Keratinocyte (primary cell): ENCODE measurements around the gene MSMP. TPM values are rescaled to one million over a fixed set of nuclear protein-coding genes. Genes with fewer than 3 reads are reported as not detected.

Experiments used
- DNase-seq: peaks from one replicate; pipeline ENCODE4 v3.0.0-alpha.2; 2011; ENCODE audit warnings: low read depth, missing footprints, low spot score
- FAIRE-seq: peaks from 2 replicates; lab custom pipeline; 2011; peaks lifted over from hg19 to GRCh38; lab: Jason Lieb, UNC
- H2AFZ ChIP-seq: 2 replicates; pipeline ENCODE4 v1.6.0; 2012; ENCODE audit warnings: low read length, control low read depth, inconsistent platforms; ENCODE audit not compliant: control insufficient read depth
- H3K27ac ChIP-seq: 2 replicates; pipeline ENCODE4 v1.5.1; 2011; ENCODE audit warnings: low read length; ENCODE audit not compliant: control insufficient read depth, insufficient read depth
- H3K27me3 ChIP-seq: 3 replicates; pipeline ENCODE4 v1.6.0; 2011; ENCODE audit warnings: low read length; ENCODE audit not compliant: control insufficient read depth, insufficient read depth; ENCODE audit errors: extremely low read depth
- H3K36me3 ChIP-seq, 2 experiments: 2 replicates in 1 of 2; 3 replicates in 1 of 2; pipeline ENCODE4 v1.5.1; 2011; ENCODE audit warnings: low read length in 2 of 2, mild to moderate bottlenecking in 1 of 2; ENCODE audit not compliant: control insufficient read depth in 2 of 2, insufficient read depth in 2 of 2; ENCODE audit errors: extremely low read depth in 1 of 2
- H3K4me1 ChIP-seq: 3 replicates; pipeline ENCODE4 v1.5.1; 2011; ENCODE audit warnings: low read length; ENCODE audit not compliant: control insufficient read depth, insufficient read depth; ENCODE audit errors: extremely low read depth
- H3K4me2 ChIP-seq: 3 replicates; pipeline ENCODE4 v1.6.0; 2011; ENCODE audit warnings: low read depth, low read length; ENCODE audit not compliant: control insufficient read depth, insufficient read depth; ENCODE audit errors: extremely low read depth
- H3K4me3 ChIP-seq, 3 experiments: fragments of 200-600 bp in 1 of 3; sonication (generic) in 1 of 3; 2 replicates in 2 of 3; 3 replicates in 1 of 3; pipeline ENCODE4 v1.5.1; 2011 to 2016; ENCODE audit warnings: low read length in 3 of 3, mild to moderate bottlenecking in 3 of 3, control low read depth in 2 of 3, inconsistent platforms in 1 of 3, low read depth in 1 of 3, mixed read lengths in 1 of 3, mixed run types in 1 of 3, moderate library complexity in 1 of 3; ENCODE audit not compliant: control insufficient read depth in 2 of 3, insufficient read depth in 2 of 3; ENCODE audit errors: extremely low read depth in 1 of 3
- H3K79me2 ChIP-seq: 2 replicates; pipeline ENCODE4 v1.6.0; 2012; ENCODE audit warnings: low read length; ENCODE audit not compliant: control insufficient read depth, insufficient read depth
- H3K9ac ChIP-seq: 3 replicates; pipeline ENCODE4 v1.6.0; 2011; ENCODE audit warnings: low read length; ENCODE audit not compliant: control insufficient read depth, insufficient read depth; ENCODE audit errors: extremely low read depth
- H3K9me1 ChIP-seq: 3 replicates; pipeline ENCODE4 v1.6.0; 2011; ENCODE audit warnings: low read length; ENCODE audit not compliant: control insufficient read depth, insufficient read depth; ENCODE audit errors: extremely low read depth
- H3K9me3 ChIP-seq: 2 replicates; pipeline ENCODE4 v1.5.1; 2012; ENCODE audit warnings: low read depth, low read length; ENCODE audit not compliant: control insufficient read depth
- H4K20me1 ChIP-seq: 3 replicates; pipeline ENCODE4 v1.6.0; 2011; ENCODE audit warnings: low read length; ENCODE audit not compliant: control insufficient read depth, insufficient read depth; ENCODE audit errors: extremely low read depth
- EZH2 ChIP-seq: IDR thresholded peaks from one replicate; pipeline ENCODE4 v1.6.1; 2012; ENCODE audit warnings: inconsistent platforms, mild to moderate bottlenecking, low read length, moderate library complexity
- dilution Hi-C: fragments of 300-500 bp; cut with MboI; formaldehyde crosslinking; loops from one replicate; pipeline ENCODE4 v1.7.0; 2020; ENCODE audit warnings: low sequenced_read_pairs; ENCODE audit not compliant: extremely low pct_ligation_motif_present
- polyA plus RNA-seq, 5 experiments: library from polyadenylated mRNA; depleted of rRNA in 3 of 5; stranded (reverse) in 3 of 5; stranded (forward) in 1 of 5; unstranded in 1 of 5; fragments of >200 nt; gene quantifications; 1 replicate in 1 of 5; 2 replicates in 3 of 5; 3 replicates in 1 of 5; pipeline versions ENCODE4 v1.2.1 to v1.2.3, GENCODE V29; 2011 to 2012; ENCODE audit warnings: missing spikeins in 2 of 5, low read depth in 1 of 5, low replicate concordance in 1 of 5
- TF ChIP-seq, protein P1 (sequence below), 3 experiments: IDR thresholded peaks in 1 of 3; conservative IDR thresholded peaks in 1 of 3; optimal IDR thresholded peaks in 1 of 3; 2 replicates in 2 of 3; 3 replicates in 1 of 3; pipeline versions ENCODE3 to v1.5.1; 2011; ENCODE audit warnings: low read length in 3 of 3, mild to moderate bottlenecking in 3 of 3, moderate library complexity in 2 of 3, control low read depth in 1 of 3, inconsistent platforms in 1 of 3; ENCODE audit not compliant: insufficient read depth in 2 of 3; ENCODE audit errors: extremely low read depth in 1 of 3

Gene MSMP
- polyA plus RNA-seq, 1 donor (not counting 4 experiments of a cell fraction or from before 2014, with no cell fraction given), result not detected

DNA sequence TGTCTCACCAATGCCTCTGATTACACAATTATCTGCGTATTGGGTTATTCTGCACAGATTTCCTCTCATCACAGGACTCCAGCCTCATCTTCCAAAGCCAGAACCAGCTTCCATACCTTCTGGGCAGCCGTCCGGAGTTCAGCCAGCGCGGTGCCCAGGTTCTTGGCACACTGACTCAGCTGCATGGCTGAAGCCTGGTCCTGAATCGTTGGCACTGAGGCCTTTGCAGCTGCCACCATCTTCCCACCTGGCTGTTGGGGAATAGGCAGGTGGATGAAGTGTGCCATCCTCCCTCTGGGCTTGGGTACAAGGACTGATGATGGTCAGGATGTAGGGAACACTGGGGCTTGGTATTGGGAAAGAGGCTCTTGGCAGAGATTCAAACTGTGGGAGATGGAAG, 40.0 kb downstream of the MSMP start:
- Histone ChIP-seq H4K20me1 (peaks cover 3% of the 10 kb centered on the region), H3K4me2 (no peak overlapping the region), H3K4me1 (no peaks in the 10 kb centered on the region), H3K9me3 (no peaks in the 10 kb centered on the region), H3K27ac (no peak overlapping the region), H3K79me2 (no peaks in the 10 kb centered on the region), H3K9ac (no peak overlapping the region), H2AFZ (no peak overlapping the region), H3K27me3 (no peaks in the 10 kb centered on the region), H3K4me3 (no peak overlapping the region), H3K36me3 (peaks cover 70 to 81% of the 10 kb centered on the region in 2 experiments), H3K9me1 (no peaks in the 10 kb centered on the region)
- TF ChIP-seq, protein P1, sequence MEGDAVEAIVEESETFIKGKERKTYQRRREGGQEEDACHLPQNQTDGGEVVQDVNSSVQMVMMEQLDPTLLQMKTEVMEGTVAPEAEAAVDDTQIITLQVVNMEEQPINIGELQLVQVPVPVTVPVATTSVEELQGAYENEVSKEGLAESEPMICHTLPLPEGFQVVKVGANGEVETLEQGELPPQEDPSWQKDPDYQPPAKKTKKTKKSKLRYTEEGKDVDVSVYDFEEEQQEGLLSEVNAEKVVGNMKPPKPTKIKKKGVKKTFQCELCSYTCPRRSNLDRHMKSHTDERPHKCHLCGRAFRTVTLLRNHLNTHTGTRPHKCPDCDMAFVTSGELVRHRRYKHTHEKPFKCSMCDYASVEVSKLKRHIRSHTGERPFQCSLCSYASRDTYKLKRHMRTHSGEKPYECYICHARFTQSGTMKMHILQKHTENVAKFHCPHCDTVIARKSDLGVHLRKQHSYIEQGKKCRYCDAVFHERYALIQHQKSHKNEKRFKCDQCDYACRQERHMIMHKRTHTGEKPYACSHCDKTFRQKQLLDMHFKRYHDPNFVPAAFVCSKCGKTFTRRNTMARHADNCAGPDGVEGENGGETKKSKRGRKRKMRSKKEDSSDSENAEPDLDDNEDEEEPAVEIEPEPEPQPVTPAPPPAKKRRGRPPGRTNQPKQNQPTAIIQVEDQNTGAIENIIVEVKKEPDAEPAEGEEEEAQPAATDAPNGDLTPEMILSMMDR (optimal IDR thresholded peaks at IDR 0.05 in 1 of 3, IDR thresholded peaks at IDR 0.05 in 1 of 3, conservative IDR thresholded peaks at IDR 0.05 in 1 of 3; ENCODE audit: extremely low read depth in 1 of 3, insufficient read depth in 2 of 3, low read length in 3 of 3), result no peak
- TF ChIP-seq EZH2, result no peak
- FAIRE-seq (no peak), DNase-seq (no peak)
- dilution Hi-C loops, result no loop called here

- H3K9me3 ChIP-seq, result no peaks in the 10 kb centered on the region
- TF ChIP-seq, protein P1 (optimal IDR thresholded peaks at IDR 0.05 in 1 of 3, IDR thresholded peaks at IDR 0.05 in 1 of 3, conservative IDR thresholded peaks at IDR 0.05 in 1 of 3; ENCODE audit: extremely low read depth in 1 of 3, insufficient read depth in 2 of 3, low read length in 3 of 3), result no peak
- no peak for TF ChIP-seq EZH2
- H3K79me2 ChIP-seq, result no peaks in the 10 kb centered on the region
- peaks cover 66 to 78% of the 10 kb centered on the region in 2 experiments for H3K36me3 ChIP-seq
- H3K9me1 ChIP-seq, result no peaks in the 10 kb centered on the region
- DNase-seq (no peak), FAIRE-seq (no peak)
- dilution Hi-C loops, result no loop called here
- no peaks in the 10 kb centered on the region for H3K27me3 ChIP-seq
- no peak overlapping the region for H3K4me2 ChIP-seq
- H2AFZ ChIP-seq, result no peak overlapping the region
- H3K9ac ChIP-seq, result no peak overlapping the region
- no peak overlapping the region for H3K4me3 ChIP-seq
- H3K27ac ChIP-seq, result no peak overlapping the region
- no peaks in the 10 kb centered on the region for H3K4me1 ChIP-seq
- H4K20me1 ChIP-seq, result peaks cover 3% of the 10 kb centered on the region
Measured at GRCh38 chr9:35713578-35713977, 40.5 kb downstream of the MSMP start.
